H9 (cell line): ENCODE measurements around the gene AP1S3. TPM values are rescaled to one million over a fixed set of nuclear protein-coding genes. Genes with fewer than 3 reads are reported as not detected.

ENCODE experiments used
- DNase-seq: peaks from one replicate; pipeline ENCODE4 v3.0.0-alpha.2; 2017
- H2AFZ ChIP-seq: one replicate; pipeline ENCODE4 v1.6.1; 2013; ENCODE audit warnings: mild to moderate bottlenecking, low read length, control low read depth, moderate library complexity
- H2AK5ac ChIP-seq: 2 replicates; pipeline ENCODE4 v1.6.1; 2013; ENCODE audit warnings: low read length, control low read depth, mixed read lengths; ENCODE audit not compliant: insufficient read length
- H2BK120ac ChIP-seq: one replicate; pipeline ENCODE4 v1.6.1; 2013; ENCODE audit warnings: low read depth, mild to moderate bottlenecking, low read length, control low read depth, inconsistent platforms; ENCODE audit not compliant: poor library complexity, severe bottlenecking
- H2BK12ac ChIP-seq: 2 replicates; pipeline ENCODE4 v1.6.1; 2013; ENCODE audit warnings: low read length, control low read depth, mixed read lengths, low read depth; ENCODE audit not compliant: insufficient read length
- H2BK15ac ChIP-seq: 2 replicates; pipeline ENCODE4 v1.6.1; 2013; ENCODE audit warnings: low read depth, low read length, control low read depth
- H2BK20ac ChIP-seq: one replicate; pipeline ENCODE4 v1.6.1; 2013; ENCODE audit warnings: low read depth, mild to moderate bottlenecking, low read length, control low read depth, inconsistent platforms; ENCODE audit not compliant: poor library complexity, severe bottlenecking
- H2BK5ac ChIP-seq: 2 replicates; pipeline ENCODE4 v1.6.1; 2013; ENCODE audit warnings: low read length, control low read depth, mixed read lengths; ENCODE audit not compliant: insufficient read length
- H3K14ac ChIP-seq: 2 replicates; pipeline ENCODE4 v1.6.1; 2013; ENCODE audit warnings: low read length, control low read depth; ENCODE audit not compliant: insufficient read depth
- H3K18ac ChIP-seq: 2 replicates; pipeline ENCODE4 v1.6.1; 2013; ENCODE audit warnings: low read depth, mild to moderate bottlenecking, mixed read lengths, low read length, control low read depth; ENCODE audit not compliant: insufficient read length
- H3K23ac ChIP-seq: 2 replicates; pipeline ENCODE4 v1.6.1; 2013; ENCODE audit warnings: low read length, control low read depth, mixed read lengths, low read depth; ENCODE audit not compliant: insufficient read length
- H3K23me2 ChIP-seq: 2 replicates; pipeline ENCODE4 v1.6.1; 2013; ENCODE audit warnings: low read depth, mild to moderate bottlenecking, mixed read lengths, low read length, control low read depth; ENCODE audit not compliant: insufficient read length, poor library complexity, severe bottlenecking
- H3K27ac ChIP-seq: 2 replicates; pipeline ENCODE4 v1.5.1; 2013; ENCODE audit warnings: low read length, control low read depth, mixed read lengths, low read depth; ENCODE audit not compliant: insufficient read length
- H3K27me3 ChIP-seq: 2 replicates; pipeline ENCODE4 v1.6.1; 2013; ENCODE audit warnings: low read length, control low read depth, inconsistent platforms; ENCODE audit not compliant: insufficient read depth
- H3K4ac ChIP-seq: 2 replicates; pipeline ENCODE4 v1.6.1; 2013; ENCODE audit warnings: low read depth, mild to moderate bottlenecking, control low read depth, inconsistent platforms, low read length, moderate library complexity
- H3K4me1 ChIP-seq: 2 replicates; pipeline ENCODE4 v1.6.1; 2013; ENCODE audit warnings: low read length, control low read depth, inconsistent platforms; ENCODE audit not compliant: insufficient read depth
- H3K4me2 ChIP-seq: 2 replicates; pipeline ENCODE4 v1.6.1; 2013; ENCODE audit warnings: low read length, control low read depth, mixed read lengths; ENCODE audit not compliant: insufficient read length, insufficient read depth
- H3K56ac ChIP-seq: 2 replicates; pipeline ENCODE4 v1.6.1; 2013; ENCODE audit warnings: low read depth, mild to moderate bottlenecking, mixed read lengths, low read length, control low read depth; ENCODE audit not compliant: insufficient read length
- H3K79me1 ChIP-seq: 2 replicates; pipeline ENCODE4 v1.6.1; 2013; ENCODE audit warnings: low read depth, mild to moderate bottlenecking, moderate library complexity, low read length, control low read depth, inconsistent platforms; ENCODE audit not compliant: insufficient read depth, poor library complexity, severe bottlenecking
- H3K79me2 ChIP-seq: 2 replicates; pipeline ENCODE4 v1.6.1; 2013; ENCODE audit warnings: low read length, control low read depth, inconsistent platforms; ENCODE audit not compliant: insufficient read depth
- H3K9ac ChIP-seq: 2 replicates; pipeline ENCODE4 v1.6.1; 2013; ENCODE audit warnings: low read length, control low read depth, mixed read lengths; ENCODE audit not compliant: insufficient read length; ENCODE audit errors: extremely low read depth
- H3K9me3 ChIP-seq: one replicate; pipeline ENCODE4 v1.6.1; 2013; ENCODE audit warnings: low read depth, low read length, inconsistent platforms; ENCODE audit not compliant: control insufficient read depth
- H3T11ph ChIP-seq: one replicate; pipeline ENCODE4 v1.6.1; 2013; ENCODE audit warnings: mild to moderate bottlenecking, low read length, control low read depth, inconsistent platforms
- H4K20me1 ChIP-seq: one replicate; pipeline ENCODE4 v1.6.1; 2013; ENCODE audit not compliant: control insufficient read depth, insufficient read length, insufficient read depth
- H4K5ac ChIP-seq: 2 replicates; pipeline ENCODE4 v1.6.1; 2013; ENCODE audit warnings: low read depth, mild to moderate bottlenecking, mixed read lengths, low read length, control low read depth; ENCODE audit not compliant: insufficient read length
- H4K8ac ChIP-seq: replicated peaks from 2 replicates; pipeline ENCODE4 v1.6.1; 2013; ENCODE audit warnings: low read length, control low read depth, mixed read lengths, low read depth; ENCODE audit not compliant: insufficient read length
- H4K91ac ChIP-seq: 2 replicates; pipeline ENCODE4 v1.6.1; 2013; ENCODE audit warnings: low read depth, mild to moderate bottlenecking, moderate library complexity, mixed read lengths, low read length, control low read depth; ENCODE audit not compliant: insufficient read length
- H3K27ac Mint-ChIP-seq, 3 experiments: 2 replicates in 2 of 3; 3 replicates in 1 of 3; pipeline ENCODE4 v1.8.0; 2020 to 2021; ENCODE audit warnings: mixed read lengths in 3 of 3, mild to moderate bottlenecking in 1 of 3, moderate library complexity in 1 of 3
- H3K27me3 Mint-ChIP-seq: 2 replicates; pipeline ENCODE4 v1.8.0; 2021; ENCODE audit warnings: low read depth, mild to moderate bottlenecking, moderate library complexity, mixed read lengths
- H3K36me3 Mint-ChIP-seq, 3 experiments: 2 replicates in 2 of 3; 3 replicates in 1 of 3; pipeline ENCODE4 v1.8.0; 2020 to 2021; ENCODE audit warnings: low read depth in 3 of 3, mixed read lengths in 3 of 3; ENCODE audit not compliant: insufficient read depth in 1 of 3
- H3K4me1 Mint-ChIP-seq, 2 experiments: 2 replicates each; pipeline ENCODE4 v1.8.0; 2020; ENCODE audit warnings: mixed read lengths in 2 of 2
- H3K4me3 Mint-ChIP-seq, 2 experiments: 2 replicates in 1 of 2; 3 replicates in 1 of 2; pipeline ENCODE4 v1.8.0; 2020 to 2021; ENCODE audit warnings: mild to moderate bottlenecking in 2 of 2, mixed read lengths in 2 of 2, moderate library complexity in 1 of 2
- H3K9me3 Mint-ChIP-seq, 2 experiments: 2 replicates in 1 of 2; 3 replicates in 1 of 2; pipeline ENCODE4 v1.8.0; 2020; ENCODE audit warnings: mild to moderate bottlenecking in 2 of 2, mixed read lengths in 2 of 2, moderate library complexity in 1 of 2
- WGBS: extraction: QIAGEN DNeasy Blood & Tissue Kit; methylation state at CpG from one replicate; pipeline ENCODE4 v1.1.7; 2013; ENCODE audit warnings: missing lambda C conversion rate, low lambda C conversion rate, mixed read lengths; ENCODE audit not compliant: insufficient read length; ENCODE audit errors: extremely low coverage; 5-methylcytosine and 5-hydroxymethylcytosine counted together
- total RNA-seq: library from RNA; stranded (reverse); gene quantifications from 2 replicates; pipeline ENCODE4 v1.2.1, GENCODE V29; 2021
- TF ChIP-seq, protein P1 (sequence below): fragments of 200-600 bp; sonication (generic); conservative IDR thresholded peaks from 3 replicates; pipeline ENCODE4 v1.8.0; 2021; ENCODE audit warnings: antibody characterized with exemption, mild to moderate bottlenecking

AP1S3 gene
- total RNA-seq, 1 experiment from 2014 or later, result 8.7 TPM

DNA sequence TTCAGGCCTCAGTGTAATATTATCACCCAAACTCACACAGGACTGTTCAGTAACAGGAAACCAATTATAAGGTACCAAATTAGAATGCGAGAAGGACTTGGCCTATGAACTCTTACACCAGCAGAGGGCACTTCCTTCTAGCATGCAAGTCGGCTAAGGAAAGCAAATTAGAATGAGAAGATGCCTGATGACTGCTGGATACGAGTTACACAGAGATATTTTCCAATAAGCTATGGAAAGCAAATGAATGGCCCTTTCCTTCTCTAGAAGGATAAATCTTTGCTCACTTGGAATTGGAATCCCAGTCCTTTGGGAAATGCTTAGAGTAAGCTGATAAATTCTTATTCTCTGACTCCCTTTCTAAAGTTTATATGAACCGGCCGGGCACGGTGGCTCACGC lies 109.8 kb downstream of the AP1S3 start:
- no peak overlapping the region; a peak in 1 of 7 replicates for H3K27ac Mint-ChIP-seq
- Histone ChIP-seq H3K23me2 (peaks cover 4% of the 10 kb centered on the region), H3K23ac (no peak overlapping the region), H2BK12ac (no peak overlapping the region), H2AFZ (no peak overlapping the region), H2BK5ac (no peak overlapping the region), H4K91ac (no peak overlapping the region), H3K4me2 (no peak overlapping the region), H2AK5ac (no peak overlapping the region), H3K4ac (no peak overlapping the region), H3K4me1 (peaks cover 7% of the 10 kb centered on the region; the same call in 1 of the 2 replicates), H3K79me1 (no peaks in the 10 kb centered on the region), H3K27me3 (no peaks in the 10 kb centered on the region), H4K8ac (no peak overlapping the region), H4K5ac (no peak overlapping the region), H3K14ac (no peak overlapping the region), H3K9ac (no peak overlapping the region), H3K9me3 (no peaks in the 10 kb centered on the region), H2BK15ac (no peak overlapping the region), H3K79me2 (0 out of 2 replicates have a peak, but pooled peaks cover 2% of the 10 kb centered on the region), H2BK20ac (no peak overlapping the region), H2BK120ac (no peak overlapping the region), H4K20me1 (no peaks in the 10 kb centered on the region), H3K18ac (no peak overlapping the region), H3T11ph (no peak overlapping the region), H3K56ac (no peak overlapping the region), H3K27ac (no peak overlapping the region)
- no CpG with 5 or more reads among the region's 7 CpGs for WGBS
- H3K27me3 Mint-ChIP-seq, result no peaks in the 10 kb centered on the region
- H3K9me3 Mint-ChIP-seq, result peaks cover 0 to 3% of the 10 kb centered on the region in 2 experiments; a peak in 1 of 5 replicates
- TF ChIP-seq, protein P1, sequence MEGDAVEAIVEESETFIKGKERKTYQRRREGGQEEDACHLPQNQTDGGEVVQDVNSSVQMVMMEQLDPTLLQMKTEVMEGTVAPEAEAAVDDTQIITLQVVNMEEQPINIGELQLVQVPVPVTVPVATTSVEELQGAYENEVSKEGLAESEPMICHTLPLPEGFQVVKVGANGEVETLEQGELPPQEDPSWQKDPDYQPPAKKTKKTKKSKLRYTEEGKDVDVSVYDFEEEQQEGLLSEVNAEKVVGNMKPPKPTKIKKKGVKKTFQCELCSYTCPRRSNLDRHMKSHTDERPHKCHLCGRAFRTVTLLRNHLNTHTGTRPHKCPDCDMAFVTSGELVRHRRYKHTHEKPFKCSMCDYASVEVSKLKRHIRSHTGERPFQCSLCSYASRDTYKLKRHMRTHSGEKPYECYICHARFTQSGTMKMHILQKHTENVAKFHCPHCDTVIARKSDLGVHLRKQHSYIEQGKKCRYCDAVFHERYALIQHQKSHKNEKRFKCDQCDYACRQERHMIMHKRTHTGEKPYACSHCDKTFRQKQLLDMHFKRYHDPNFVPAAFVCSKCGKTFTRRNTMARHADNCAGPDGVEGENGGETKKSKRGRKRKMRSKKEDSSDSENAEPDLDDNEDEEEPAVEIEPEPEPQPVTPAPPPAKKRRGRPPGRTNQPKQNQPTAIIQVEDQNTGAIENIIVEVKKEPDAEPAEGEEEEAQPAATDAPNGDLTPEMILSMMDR, result peak; percentile 78
- H3K4me1 Mint-ChIP-seq, result peaks cover 39 to 42% of the 10 kb centered on the region in 2 experiments
- no peak overlapping the region for H3K4me3 Mint-ChIP-seq
- peak; percentile 59 for DNase-seq
- H3K36me3 Mint-ChIP-seq, result peaks cover 0 to 6% (median 2%) of the 10 kb centered on the region in 3 experiments; a peak in 3 of 7 replicates
